Upper lobe of left lung (tissue), 6 donors: Measurements from ENCODE around the gene ZNF630. TPM values are rescaled to one million over a fixed set of nuclear protein-coding genes. Genes with fewer than 3 reads are reported as not detected.
A peak's percentile ranks its signal among the peaks of the same experiment; 100 is the strongest.

Source experiments
- ATAC-seq, 2 donors: fragments of 200-7000 bp; cut with Tn5 transposase; one replicate each; pipeline ENCODE4 v1.9.1; 2022; ENCODE audit warnings: mild to moderate bottlenecking in 2 of 2, moderate library complexity in 2 of 2; ENCODE audit not compliant: low FRiP score in 2 of 2
- DNase-seq, 2 donors: peaks; one replicate each; pipeline ENCODE4 v3.0.0-alpha.2; 2019 to 2020
- H3K27ac ChIP-seq, 4 donors: fragments of 200-600 bp; sonication (generic); one replicate each; pipeline ENCODE4 v1.5.1; 2016 to 2019
- H3K27me3 ChIP-seq, 4 donors: fragments of 200-600 bp; sonication (generic); one replicate each; pipeline ENCODE4 v1.5.1; 2017 to 2019
- H3K36me3 ChIP-seq, 4 donors: fragments of 200-600 bp; sonication (generic); one replicate each; pipeline ENCODE4 v1.5.1; 2016 to 2019
- H3K4me1 ChIP-seq, 4 donors: fragments of 200-600 bp; sonication (generic); one replicate each; pipeline ENCODE4 v1.5.1; 2018 to 2019
- H3K4me3 ChIP-seq, 4 donors: fragments of 200-600 bp; sonication (generic); one replicate each; pipeline ENCODE4 v1.5.1; 2017 to 2019; ENCODE audit warnings: mild to moderate bottlenecking in 2 of 4, moderate library complexity in 1 of 4
- H3K9me3 ChIP-seq, 4 donors: fragments of 200-600 bp; sonication (generic); one replicate each; pipeline ENCODE4 v1.5.1; 2018 to 2019
- CTCF ChIP-seq, 6 experiments: fragments of 450-650 bp in 4 of 6; fragments of 200-600 bp in 2 of 6; sonication (generic) in 2 of 6; IDR thresholded peaks; one replicate each; pipeline ENCODE4 v1.5.1; 2016 to 2019; ENCODE audit warnings: antibody characterized with exemption in 6 of 6
- EP300 ChIP-seq, 4 donors: sonication (generic); formaldehyde crosslinking; IDR thresholded peaks; one replicate each; pipeline ENCODE4 v1.5.1; 2017; ENCODE audit warnings: antibody characterized with exemption in 4 of 4, control low read depth in 2 of 4
- POLR2A ChIP-seq, 4 donors: fragments of 450-650 bp; IDR thresholded peaks; one replicate each; pipeline ENCODE4 v1.5.1; 2016 to 2017; ENCODE audit warnings: antibody characterized with exemption in 4 of 4, mild to moderate bottlenecking in 2 of 4
- POLR2AphosphoS5 ChIP-seq, 2 donors: sonication (generic); formaldehyde crosslinking; IDR thresholded peaks; one replicate each; pipeline ENCODE4 v1.5.1; 2017; ENCODE audit warnings: antibody characterized with exemption in 2 of 2
- WGBS, 2 donors: methylation state at CpG; one replicate each; pipeline ENCODE4 v1.1.5; 2017 to 2018; 5-methylcytosine and 5-hydroxymethylcytosine counted together
- total RNA-seq, 6 donors: library from RNA; depleted of rRNA in 4 of 6; stranded (reverse); fragments of >200 nt in 4 of 6; gene quantifications; one replicate each; pipeline versions ENCODE4 v1.1.0 to v1.2.1, GENCODE V29; 2016 to 2021
- donor health status: DM: no; HTN: no; CAD: no; lungs with moderate emphysema.
- donor health status: DM: no; HTN: yes; CAD: no; lungs with severe emphysema.

Gene ZNF630
- total RNA-seq, 6 donors from 2014 or later, result 1.1 to 25.1 (median 3.7) TPM

- DNase-seq (no peak), ATAC-seq (no peak)
- H3K4me3 ChIP-seq, result peak overlapping the region in 3 of 4 donors; percentile 54 to 79 (median 67)
- TF ChIP-seq POLR2A (IDR thresholded peaks at IDR 0.05) (no peak), EP300 (IDR thresholded peaks at IDR 0.05) (no peak), CTCF (IDR thresholded peaks at IDR 0.05) (no peak), POLR2AphosphoS5 (IDR thresholded peaks at IDR 0.05) (no peak)
- H3K4me1 ChIP-seq, result peaks cover 0 to 5% (median 0%) of the 10 kb centered on the region in 4 donors
- H3K27me3 ChIP-seq, result no peaks in the 10 kb centered on the region
- peak overlapping the region in 3 of 4 donors; percentile 70 to 87 (median 79) for H3K27ac ChIP-seq
- H3K36me3 ChIP-seq, result no peaks in the 10 kb centered on the region
- WGBS, 2 donors, result 65 to 73% methylated on average over 7 to 9 of the region's 9 CpGs
- no peaks in the 10 kb centered on the region for H3K9me3 ChIP-seq
These were observed 656 bp upstream of the ZNF630 start for GRCh38 chrX:48071986-48072605.

DNA sequence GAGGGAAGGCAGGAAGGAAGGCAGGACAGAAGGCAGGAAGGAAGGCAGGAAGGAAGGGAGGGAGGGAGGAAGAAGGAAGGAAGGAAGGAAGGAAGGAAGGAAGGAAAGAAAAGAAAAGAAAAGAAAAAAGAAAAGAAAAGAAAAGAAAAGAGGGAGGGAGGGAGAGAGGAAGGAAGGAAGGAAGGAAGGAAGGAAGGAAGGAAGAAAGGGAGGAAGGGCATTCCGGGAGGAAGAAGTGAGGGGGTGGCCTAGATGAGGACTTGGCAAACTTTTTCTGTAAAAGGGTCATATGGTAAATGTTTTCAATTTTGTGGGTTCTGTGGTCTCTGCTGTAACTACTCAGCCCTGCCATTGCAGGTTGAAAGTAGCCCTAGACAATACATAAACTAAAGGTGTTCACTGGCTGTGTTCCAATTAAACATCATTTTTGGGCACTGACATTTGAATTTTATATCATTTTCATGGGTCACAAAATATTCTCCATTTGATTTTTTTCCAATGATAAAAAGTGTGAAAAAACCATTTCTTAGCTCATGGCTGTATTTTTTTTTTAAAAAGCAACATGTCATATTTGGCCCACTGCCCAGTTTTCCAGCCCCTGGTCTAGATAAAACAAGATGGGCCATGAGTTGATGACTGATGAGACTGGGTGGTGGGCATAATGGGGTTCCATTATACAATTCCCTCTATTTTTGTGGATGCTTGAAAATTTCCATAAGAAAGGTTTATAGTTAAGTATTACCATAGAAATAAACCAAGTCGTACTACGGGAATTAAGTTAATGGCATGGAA lies 3.1 kb downstream of the ZNF630 start:
- H3K4me3 ChIP-seq, result no peak overlapping the region
- H3K9me3 ChIP-seq, result no peaks in the 10 kb centered on the region
- H3K4me1 ChIP-seq, result peaks cover 0 to 5% (median 0%) of the 10 kb centered on the region in 4 donors
- no peak for ATAC-seq
- no peak overlapping the region for H3K27ac ChIP-seq
- no peaks in the 10 kb centered on the region for H3K27me3 ChIP-seq
- TF ChIP-seq CTCF (IDR thresholded peaks at IDR 0.05) (no peak), EP300 (IDR thresholded peaks at IDR 0.05) (no peak), POLR2AphosphoS5 (IDR thresholded peaks at IDR 0.05) (no peak), POLR2A (IDR thresholded peaks at IDR 0.05) (no peak)
- no peaks in the 10 kb centered on the region for H3K36me3 ChIP-seq
- no peak for DNase-seq
- 80 to 84% methylated on average over 3 of the region's 3 CpGs for WGBS, 2 donors

DNA sequence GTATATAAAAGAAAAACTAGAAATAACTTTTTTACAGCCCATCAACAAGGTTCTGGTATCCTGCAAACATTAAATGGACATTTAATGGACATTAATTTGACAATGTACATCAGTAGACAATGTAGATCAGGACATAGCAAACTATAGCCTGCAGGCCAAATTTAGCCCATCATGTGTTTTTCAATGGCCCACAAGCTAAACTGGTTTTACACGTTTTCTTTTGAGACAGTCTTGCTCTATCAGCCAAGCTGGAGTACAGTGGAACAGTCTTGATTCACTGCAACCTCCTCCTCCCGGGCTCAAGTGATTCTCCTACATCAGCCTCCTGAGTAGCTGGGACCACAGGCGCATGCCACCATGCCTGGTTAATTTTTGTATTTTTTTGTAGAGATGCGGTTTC lies 7.2 kb downstream of the ZNF630 start:
- TF ChIP-seq EP300 (IDR thresholded peaks at IDR 0.05), result no peak
- no peak for TF ChIP-seq CTCF (IDR thresholded peaks at IDR 0.05)
- TF ChIP-seq POLR2AphosphoS5 (IDR thresholded peaks at IDR 0.05), result no peak
- no peak for TF ChIP-seq POLR2A (IDR thresholded peaks at IDR 0.05)
- Histone ChIP-seq H3K9me3 (peaks cover 0 to 17% (median 7%) of the 10 kb centered on the region in 4 donors), H3K4me1 (no peaks in the 10 kb centered on the region), H3K36me3 (peaks cover 0 to 28% (median 5%) of the 10 kb centered on the region in 4 donors), H3K4me3 (no peak overlapping the region), H3K27me3 (no peaks in the 10 kb centered on the region), H3K27ac (no peak overlapping the region)
- no peak for DNase-seq
- no peak for ATAC-seq
- 66 to 86% methylated on average over 3 to 4 of the region's 4 CpGs for WGBS, 2 donors

DNA sequence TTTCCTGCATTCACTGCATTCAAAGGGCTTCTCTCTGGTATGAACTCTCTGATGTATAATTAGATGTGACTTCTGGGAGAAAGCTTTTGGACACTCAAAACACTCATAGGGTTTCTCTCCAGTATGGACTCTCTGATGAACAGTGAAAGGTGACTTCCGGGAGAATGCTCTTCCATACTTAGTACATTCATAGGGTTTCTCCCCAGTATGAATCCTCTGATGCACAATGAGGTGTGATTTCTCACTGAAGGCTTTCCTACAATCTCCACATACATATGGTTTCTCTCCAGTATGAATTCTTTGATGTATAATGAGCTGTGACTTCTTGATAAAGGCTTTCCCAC lies 12.2 kb downstream of the ZNF630 start:
- 89 to 100% methylated on average over 1 of the region's 1 CpG for WGBS, 2 donors
- no peak overlapping the region for H3K4me3 ChIP-seq
- peaks cover 0 to 41% (median 8%) of the 10 kb centered on the region in 4 donors for H3K9me3 ChIP-seq
- TF ChIP-seq CTCF (IDR thresholded peaks at IDR 0.05), result no peak
- TF ChIP-seq EP300 (IDR thresholded peaks at IDR 0.05), result no peak
- TF ChIP-seq POLR2AphosphoS5 (IDR thresholded peaks at IDR 0.05), result no peak
- no peak for TF ChIP-seq POLR2A (IDR thresholded peaks at IDR 0.05)
- no peaks in the 10 kb centered on the region for H3K4me1 ChIP-seq
- no peak overlapping the region for H3K27ac ChIP-seq
- H3K36me3 ChIP-seq, result peaks cover 0 to 35% (median 5%) of the 10 kb centered on the region in 4 donors
- H3K27me3 ChIP-seq, result no peaks in the 10 kb centered on the region
- DNase-seq (no peak), ATAC-seq (no peak)
